KOPT-K1 (cell line): ENCODE data around the gene HPCAL1.

Experiments
- H3K27ac ChIP-seq: fragments of 200-600 bp; sonication (generic); 2 replicates; pipeline ENCODE4 v1.5.1; 2016; ENCODE audit warnings: antibody characterized with exemption, mild to moderate bottlenecking, low read depth, low read length; ENCODE audit not compliant: poor library complexity, severe bottlenecking
- H3K36me3 ChIP-seq: fragments of 200-600 bp; sonication (generic); 2 replicates; pipeline ENCODE4 v1.5.1; 2017; ENCODE audit warnings: antibody characterized with exemption, mild to moderate bottlenecking, low read length, moderate library complexity; ENCODE audit not compliant: insufficient read depth
- H3K9me3 ChIP-seq: fragments of 200-600 bp; sonication (generic); 2 replicates; pipeline ENCODE4 v1.5.1; 2017; ENCODE audit warnings: antibody characterized with exemption, low read length, mild to moderate bottlenecking; ENCODE audit not compliant: insufficient read depth, poor library complexity, severe bottlenecking

HPCAL1 gene

DNA sequence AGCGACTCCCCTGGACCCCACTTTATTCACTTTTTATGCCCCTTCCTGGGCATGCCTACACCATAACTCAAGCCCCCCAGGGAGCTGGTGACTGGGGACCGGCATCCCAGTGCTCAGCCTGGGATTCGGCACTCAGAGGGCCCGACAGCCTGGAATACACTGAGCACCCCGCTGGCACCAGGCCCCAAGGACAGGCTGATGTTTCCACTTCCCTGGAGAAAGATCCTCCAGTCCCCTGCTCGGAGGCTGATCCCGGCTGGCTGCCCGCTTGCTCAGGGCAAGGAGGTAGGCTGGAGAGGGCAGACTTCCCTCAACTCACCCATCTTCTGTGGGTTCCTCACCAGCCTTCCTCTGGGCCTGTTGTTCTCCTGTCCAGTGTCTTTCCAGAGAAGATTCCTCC, 108.9 kb downstream of the HPCAL1 start:
- no peak overlapping the region for H3K27ac ChIP-seq
- H3K9me3 ChIP-seq, result no peaks in the 10 kb centered on the region
- H3K36me3 ChIP-seq, result no peaks in the 10 kb centered on the region

DNA sequence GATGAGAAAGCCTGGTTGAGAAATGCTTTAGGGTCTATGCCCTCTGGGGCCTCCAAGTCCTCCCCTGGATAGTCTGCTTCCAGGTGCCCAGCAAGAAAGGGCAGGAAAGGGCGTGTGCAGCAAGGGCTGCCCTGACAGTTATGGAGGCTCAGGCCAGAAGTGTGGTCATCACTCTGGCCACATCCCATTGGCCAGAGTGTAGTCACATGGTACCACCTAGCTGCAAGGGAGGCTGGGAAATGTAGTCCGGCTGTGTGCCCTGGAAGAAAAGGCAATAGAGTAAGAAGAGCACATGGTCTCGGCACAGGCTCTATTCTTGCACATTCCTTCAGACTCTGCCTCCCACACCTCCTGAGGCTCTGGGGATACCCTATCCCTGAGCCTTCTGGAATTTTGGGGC, 109.7 kb downstream of the HPCAL1 start:
- Histone ChIP-seq H3K27ac (no peak overlapping the region), H3K9me3 (no peaks in the 10 kb centered on the region), H3K36me3 (no peaks in the 10 kb centered on the region)

DNA sequence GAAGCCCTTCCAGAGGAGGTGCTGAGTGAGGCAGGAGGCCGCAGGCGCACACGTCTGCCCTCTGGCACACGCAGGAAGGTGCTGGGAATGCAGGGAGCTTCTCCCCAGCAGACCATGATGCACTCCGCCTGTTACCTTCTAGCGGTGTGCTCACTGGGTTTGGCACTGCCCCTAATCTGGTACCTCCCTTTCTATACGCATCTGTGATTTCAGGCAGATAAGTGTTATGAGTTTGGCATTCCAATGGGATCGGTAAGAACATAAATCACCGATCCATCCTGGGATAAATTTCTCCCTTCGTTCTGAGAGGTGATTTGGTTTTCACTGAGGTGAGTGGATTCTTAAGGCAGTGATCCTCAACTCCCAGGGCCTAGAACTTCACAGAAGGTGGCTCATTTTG, 110.8 kb downstream of the HPCAL1 start:
- H3K27ac ChIP-seq, result no peak overlapping the region
- H3K9me3 ChIP-seq, result no peaks in the 10 kb centered on the region
- H3K36me3 ChIP-seq, result no peaks in the 10 kb centered on the region

GRCh38 chr2:10413991-10414451, 111.3 kb downstream of the HPCAL1 start:
- Histone ChIP-seq H3K9me3 (no peaks in the 10 kb centered on the region), H3K27ac (no peak overlapping the region), H3K36me3 (no peaks in the 10 kb centered on the region)

DNA sequence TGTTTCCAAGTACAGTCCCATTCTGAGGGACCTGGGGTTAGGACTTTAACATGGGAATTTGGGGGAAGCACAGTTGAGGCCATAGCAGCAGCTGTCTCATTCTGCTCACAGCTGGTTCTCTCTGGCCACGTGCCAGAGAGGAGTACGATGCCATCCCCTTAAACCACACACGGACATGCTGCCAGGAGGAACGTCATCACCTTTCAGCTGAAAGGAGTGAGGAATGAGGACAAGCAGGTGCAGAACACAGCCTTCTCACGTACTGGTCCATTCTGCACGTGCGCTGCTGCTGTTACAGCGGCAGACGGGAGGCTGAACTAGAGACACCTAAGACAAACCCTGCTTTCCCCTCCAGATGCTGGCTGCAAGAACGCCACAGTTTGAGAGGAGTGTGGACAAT, 111.9 kb downstream of the HPCAL1 start:
- Histone ChIP-seq H3K9me3 (no peaks in the 10 kb centered on the region), H3K27ac (no peak overlapping the region), H3K36me3 (no peaks in the 10 kb centered on the region)

DNA sequence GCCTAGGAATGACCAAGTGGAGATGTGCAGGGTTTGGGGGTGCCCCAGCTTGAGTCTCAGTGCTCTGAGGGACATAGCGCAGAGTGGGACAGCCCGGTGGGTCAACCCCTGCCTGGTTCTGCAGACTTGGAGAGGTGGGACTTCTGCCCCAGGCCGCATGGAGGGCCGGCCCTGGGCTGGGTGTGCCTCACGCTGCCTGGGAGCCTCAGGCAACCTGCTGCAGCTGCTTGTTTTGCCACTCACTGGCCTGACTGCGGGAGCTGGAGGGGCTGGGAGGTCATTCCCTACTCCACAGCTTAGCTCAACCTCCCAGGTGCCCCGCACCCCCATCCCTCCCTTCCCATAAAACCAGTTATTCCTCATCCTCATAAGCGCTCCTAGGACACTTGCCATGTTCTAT, 112.3 kb downstream of the HPCAL1 start:
- Histone ChIP-seq H3K36me3 (no peaks in the 10 kb centered on the region), H3K27ac (no peak overlapping the region), H3K9me3 (no peaks in the 10 kb centered on the region)

- H3K36me3 ChIP-seq, result no peaks in the 10 kb centered on the region
- H3K27ac ChIP-seq, result no peak overlapping the region
- H3K9me3 ChIP-seq, result no peaks in the 10 kb centered on the region
Observed at GRCh38 chr2:10415640-10416039, 112.9 kb downstream of the HPCAL1 start.

DNA sequence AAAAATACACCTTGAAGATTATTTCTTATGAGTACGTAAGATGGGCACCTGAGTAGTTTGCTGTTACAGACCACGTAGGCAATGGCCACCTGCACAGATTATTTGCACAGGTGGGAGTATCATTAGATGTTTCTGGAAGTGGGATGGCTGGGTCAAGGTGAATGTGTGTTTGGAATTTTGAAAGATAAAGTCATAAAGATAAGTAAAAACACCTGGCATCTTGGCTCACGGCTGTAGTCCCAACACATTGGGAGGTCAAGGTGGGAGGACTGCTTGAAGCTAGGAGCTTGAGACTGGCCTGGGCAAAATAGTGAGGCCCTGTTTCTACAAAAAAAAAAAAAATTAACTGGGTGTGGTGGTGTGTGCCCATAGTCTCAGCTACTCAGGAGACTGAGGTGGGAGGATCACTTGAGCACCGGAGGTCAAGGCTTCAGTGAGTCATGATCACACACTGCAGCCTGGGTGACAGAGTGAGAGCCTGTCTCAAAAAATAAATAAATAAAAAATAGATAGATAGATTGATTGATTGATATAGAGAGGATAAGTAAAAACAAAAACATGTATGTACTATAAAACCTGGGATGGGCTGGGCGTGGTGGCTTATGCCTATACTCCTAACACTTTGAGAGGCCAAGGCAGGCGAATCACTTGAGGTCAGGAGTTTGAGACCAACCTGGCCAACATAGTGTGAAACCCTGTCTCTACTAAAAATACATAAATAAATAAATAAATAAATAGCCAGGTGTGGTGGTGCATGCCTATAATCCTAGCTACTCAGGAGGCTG, 115.0 kb downstream of the HPCAL1 start:
- Histone ChIP-seq H3K36me3 (no peaks in the 10 kb centered on the region; the same call in 1 of the 2 replicates), H3K9me3 (no peaks in the 10 kb centered on the region), H3K27ac (no peak overlapping the region)

DNA sequence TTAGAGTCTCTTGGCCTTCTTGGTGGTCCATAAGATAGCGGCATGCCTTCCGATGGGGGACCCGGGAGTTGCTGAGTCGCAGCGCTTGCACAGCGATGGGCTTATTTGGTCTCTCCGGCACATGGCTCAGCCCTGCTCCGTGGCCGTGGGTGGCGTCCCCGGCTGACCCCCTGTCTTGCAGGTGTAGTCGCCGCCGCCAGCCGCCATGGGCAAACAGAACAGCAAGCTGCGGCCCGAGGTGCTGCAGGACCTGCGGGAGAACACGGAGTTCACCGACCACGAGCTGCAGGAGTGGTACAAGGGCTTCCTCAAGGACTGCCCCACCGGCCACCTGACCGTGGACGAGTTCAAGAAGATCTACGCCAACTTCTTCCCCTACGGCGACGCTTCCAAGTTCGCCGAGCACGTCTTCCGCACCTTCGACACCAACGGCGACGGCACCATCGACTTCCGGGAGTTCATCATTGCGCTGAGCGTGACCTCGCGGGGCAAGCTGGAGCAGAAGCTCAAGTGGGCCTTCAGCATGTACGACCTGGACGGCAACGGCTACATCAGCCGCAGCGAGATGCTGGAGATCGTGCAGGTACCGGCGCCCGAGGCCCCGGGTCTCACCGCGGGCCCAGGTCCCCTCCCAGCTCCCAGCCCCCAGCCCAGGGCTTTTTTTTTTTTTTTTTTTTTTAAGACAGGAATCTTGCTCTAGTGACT, 117.0 kb downstream of the HPCAL1 start:
- no peaks in the 10 kb centered on the region; the same call in 1 of the 2 replicates for H3K36me3 ChIP-seq
- no peaks in the 10 kb centered on the region for H3K9me3 ChIP-seq
- no peak overlapping the region for H3K27ac ChIP-seq

DNA sequence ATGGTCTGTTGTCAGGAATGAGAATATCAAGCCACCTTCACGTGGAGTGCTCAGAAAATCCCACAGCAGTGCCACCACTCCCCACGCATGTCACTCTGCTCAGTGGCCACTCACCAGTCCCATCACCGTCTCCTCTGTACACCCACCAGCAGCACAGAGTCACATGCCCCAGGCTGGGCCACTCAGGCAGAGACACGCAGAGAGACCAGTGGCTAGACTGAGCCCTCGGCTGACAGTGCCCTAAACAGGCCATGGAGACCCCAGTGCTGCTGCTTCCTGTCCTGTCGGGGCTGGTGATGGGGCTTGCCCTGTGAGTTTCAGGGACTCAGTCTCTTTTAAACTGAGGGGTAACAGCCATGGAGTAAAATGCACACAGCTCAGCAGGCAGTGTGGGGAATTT, 119.5 kb downstream of the HPCAL1 start:
- Histone ChIP-seq H3K9me3 (no peaks in the 10 kb centered on the region), H3K36me3 (no peaks in the 10 kb centered on the region; the same call in 1 of the 2 replicates), H3K27ac (no peak overlapping the region)

- no peak overlapping the region for H3K27ac ChIP-seq
- H3K36me3 ChIP-seq, result no peaks in the 10 kb centered on the region; the same call in 1 of the 2 replicates
- H3K9me3 ChIP-seq, result no peaks in the 10 kb centered on the region
Observed at GRCh38 chr2:10422732-10423399, 120.2 kb downstream of the HPCAL1 start.

DNA sequence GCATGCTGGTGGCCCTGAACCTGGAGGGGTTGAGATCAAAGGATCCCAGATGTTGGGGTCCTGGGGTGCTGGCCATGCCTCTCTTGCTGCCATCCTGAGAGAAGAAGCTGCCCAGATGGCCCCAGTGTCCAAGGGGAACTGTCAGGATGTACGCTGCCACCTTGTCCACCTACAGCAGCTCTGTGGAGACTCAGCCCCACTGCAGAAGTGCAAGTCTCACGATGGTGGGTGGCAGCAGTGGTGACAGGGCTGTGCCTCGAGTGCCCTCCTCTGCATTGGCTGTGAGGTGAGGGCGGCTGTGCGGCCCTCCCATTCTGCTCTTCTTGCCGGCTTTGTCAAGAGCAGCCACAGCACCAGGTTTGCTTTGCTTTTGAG, 120.7 kb downstream of the HPCAL1 start:
- no peaks in the 10 kb centered on the region for H3K9me3 ChIP-seq
- no peak overlapping the region for H3K27ac ChIP-seq
- no peaks in the 10 kb centered on the region; the same call in 1 of the 2 replicates for H3K36me3 ChIP-seq

- Histone ChIP-seq H3K36me3 (no peaks in the 10 kb centered on the region; the same call in 1 of the 2 replicates), H3K9me3 (no peaks in the 10 kb centered on the region), H3K27ac (no peak overlapping the region)
Observed at GRCh38 chr2:10424051-10424450, 121.3 kb downstream of the HPCAL1 start.

- Histone ChIP-seq H3K27ac (no peak overlapping the region), H3K9me3 (no peaks in the 10 kb centered on the region), H3K36me3 (no peaks in the 10 kb centered on the region; the same call in 1 of the 2 replicates)
Observed at GRCh38 chr2:10424916-10425505, 122.3 kb downstream of the HPCAL1 start.

DNA sequence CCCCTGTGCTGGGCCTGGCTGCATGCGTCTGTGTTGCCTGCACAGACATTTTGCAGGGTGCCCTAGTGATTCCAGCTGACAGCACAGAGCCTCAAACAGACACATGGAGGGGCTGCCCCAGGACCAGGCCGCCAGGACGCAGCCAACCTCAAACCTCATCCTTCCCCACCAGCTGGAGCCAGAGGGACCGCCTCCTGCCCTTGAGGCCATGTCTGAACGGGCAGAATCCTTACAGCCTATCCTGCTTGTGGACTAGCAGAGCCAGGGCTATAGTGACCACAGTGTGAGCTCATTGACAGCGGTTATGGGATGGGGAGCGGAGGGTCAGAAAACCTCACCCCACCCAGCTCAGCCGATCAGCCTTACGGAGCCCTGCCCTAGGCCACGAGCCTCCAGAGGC, 123.0 kb downstream of the HPCAL1 start:
- no peaks in the 10 kb centered on the region for H3K9me3 ChIP-seq
- H3K36me3 ChIP-seq, result no peaks in the 10 kb centered on the region; the same call in 1 of the 2 replicates
- no peak overlapping the region for H3K27ac ChIP-seq
